Colon (tissue), 2 donors: ENCODE results near the gene TRIM17.

ENCODE experiments used
- FAIRE-seq: peaks from 2 replicates; lab custom pipeline; 2012; peaks lifted over from hg19 to GRCh38; lab: Jason Lieb, UNC
- donor health status: control.
- donor health status: control.

The TRIM17 gene

DNA sequence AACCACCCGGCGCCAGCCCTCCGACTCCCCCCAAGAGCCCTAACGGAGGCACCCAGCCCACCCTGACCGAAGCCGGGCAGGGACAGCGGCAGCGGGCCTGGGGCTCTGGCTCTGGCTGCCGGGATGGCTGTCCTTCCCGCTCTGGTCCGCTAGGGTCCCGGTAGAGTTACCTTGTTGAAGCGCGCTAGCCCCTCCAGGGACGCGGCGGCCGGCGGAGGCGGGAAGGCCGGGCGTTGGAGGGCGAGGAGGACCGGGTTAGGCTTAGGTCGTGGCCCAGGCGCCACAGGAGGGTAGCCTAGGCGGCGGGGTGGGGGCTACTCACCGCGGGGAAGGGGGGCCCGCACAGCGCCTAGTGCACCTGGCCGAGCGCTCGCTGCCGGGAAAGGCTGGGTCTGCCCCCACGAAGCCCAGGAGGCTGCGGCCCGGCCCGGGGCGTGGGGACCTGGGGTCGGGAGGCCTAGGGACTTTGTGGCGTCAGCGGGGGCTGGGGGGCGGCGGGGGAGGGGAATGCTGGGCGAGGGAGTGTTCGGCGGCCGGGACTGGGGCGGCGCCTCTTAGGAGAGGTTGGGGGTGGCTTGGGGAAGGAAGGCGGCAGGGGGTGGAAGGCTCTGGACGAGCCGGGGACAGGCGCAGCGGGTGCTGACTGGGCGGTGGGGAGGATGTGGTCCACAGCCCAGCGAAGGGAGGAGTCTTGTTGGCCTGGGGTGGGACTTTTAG is at the start of gene TRIM17:
Gene TRIM17 (minus strand): TSS at position 645 of the 717 bp plus-strand sequence. CDS start 1,789 bp downstream, outside the sequence.
- FAIRE-seq, result no peak

GRCh38 chr1:228465571-228466146 is 49.0 kb upstream of the TRIM17 start:
- FAIRE-seq, result no peak

DNA sequence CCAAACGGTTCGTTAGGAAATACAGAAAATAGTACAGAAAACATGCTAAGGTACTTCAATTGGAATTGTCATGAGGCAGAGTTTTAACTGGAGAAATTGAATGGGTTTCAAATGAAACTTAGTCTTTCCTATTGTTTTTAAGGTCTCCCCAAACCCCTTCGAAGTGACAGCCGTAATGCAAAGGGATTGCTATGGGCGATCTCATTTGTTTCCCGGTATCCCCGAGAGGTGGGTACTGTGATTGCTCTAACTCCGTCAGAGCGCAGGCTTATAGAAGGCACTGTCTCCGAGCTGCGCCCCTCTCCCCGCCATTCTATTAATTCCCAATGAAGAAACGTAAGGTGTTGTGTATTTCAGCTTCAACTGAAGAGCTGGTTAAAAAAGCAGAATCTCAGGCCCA is 48.5 kb upstream of the TRIM17 start:
- FAIRE-seq, result no peak

GRCh38 chr1:228464487-228464983 is 47.9 kb upstream of the TRIM17 start:
- no peak for FAIRE-seq

- FAIRE-seq, result no peak
Observed at GRCh38 chr1:228463559-228464455, 47.1 kb upstream of the TRIM17 start.

GRCh38 chr1:228463009-228463558 is 46.4 kb upstream of the TRIM17 start:
- FAIRE-seq, result no peak

GRCh38 chr1:228462560-228462959 is 45.9 kb upstream of the TRIM17 start:
- FAIRE-seq, result no peak

DNA sequence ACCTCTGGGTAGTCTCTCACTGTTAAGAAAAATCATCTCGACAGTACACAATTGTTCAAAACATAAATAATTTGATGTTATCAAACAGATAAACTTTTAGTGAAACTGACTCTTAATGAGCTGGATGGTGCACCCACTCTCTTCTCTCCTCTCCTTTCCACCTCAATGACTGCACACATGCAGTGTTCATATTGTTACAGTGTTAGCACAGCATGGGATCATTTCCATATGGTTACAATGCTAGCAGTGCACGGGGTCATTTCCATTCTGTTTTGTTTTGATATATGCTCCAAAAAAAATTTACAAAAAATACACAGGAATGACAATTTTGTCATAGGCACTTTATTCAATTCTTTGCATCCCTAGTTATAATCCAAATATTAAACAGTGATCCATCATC is 44.2 kb upstream of the TRIM17 start:
- no peak for FAIRE-seq

GRCh38 chr1:228459091-228459993 is 42.7 kb upstream of the TRIM17 start:
- FAIRE-seq, result no peak

GRCh38 chr1:228457396-228458176 is 40.9 kb upstream of the TRIM17 start:
- FAIRE-seq, result no peak

GRCh38 chr1:228457017-228457395 is 40.3 kb upstream of the TRIM17 start:
- no peak for FAIRE-seq

- FAIRE-seq, result no peak
Observed at GRCh38 chr1:228456252-228457016, 39.8 kb upstream of the TRIM17 start.

DNA sequence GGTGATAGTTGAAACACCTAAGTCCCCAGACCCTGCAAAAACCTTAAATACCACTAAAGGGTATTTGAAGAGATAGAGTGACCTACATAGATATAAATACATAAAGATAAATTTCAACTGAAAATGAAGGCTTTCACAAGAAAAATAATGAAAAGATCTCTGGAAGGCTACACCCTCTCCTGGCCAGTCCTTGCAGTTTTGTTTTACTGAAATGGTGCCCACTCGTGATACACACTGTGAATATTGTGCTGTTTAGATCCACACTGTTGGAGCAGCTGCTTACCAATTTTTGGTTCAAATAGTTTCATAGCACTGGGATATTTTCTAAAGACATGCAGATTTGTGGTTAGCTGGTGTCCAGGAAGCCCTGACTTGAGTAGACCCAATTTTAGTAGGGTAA is 39.1 kb upstream of the TRIM17 start:
- FAIRE-seq, result no peak

GRCh38 chr1:228454238-228454637 is 37.6 kb upstream of the TRIM17 start:
- no peak for FAIRE-seq

- FAIRE-seq, result no peak
Observed at GRCh38 chr1:228453614-228454013, 37.0 kb upstream of the TRIM17 start.

GRCh38 chr1:228453022-228453560 is 36.4 kb upstream of the TRIM17 start:
- no peak for FAIRE-seq

- no peak for FAIRE-seq
Observed at GRCh38 chr1:228452194-228453021, 35.7 kb upstream of the TRIM17 start.

DNA sequence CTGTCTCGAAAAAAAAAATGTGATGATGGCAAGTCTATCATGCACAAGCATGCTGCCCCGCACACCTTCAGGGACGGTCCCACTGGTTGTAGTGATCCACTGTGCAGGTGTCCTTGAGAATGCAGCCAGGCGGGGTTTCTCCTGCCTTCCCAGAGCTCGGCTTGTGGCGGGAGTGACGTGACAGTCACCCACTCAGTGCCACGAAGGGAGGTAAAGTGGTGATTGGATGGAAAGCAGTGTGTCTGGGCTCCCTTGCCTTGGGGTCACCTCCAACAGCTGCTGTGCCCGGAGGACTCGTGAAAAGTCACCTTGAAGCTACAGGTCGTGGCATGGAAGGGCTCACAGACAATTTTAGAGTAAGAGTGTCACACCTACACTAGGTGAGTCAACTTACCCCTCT is 33.5 kb upstream of the TRIM17 start:
- FAIRE-seq, result no peak

GRCh38 chr1:228448372-228448771 is 31.7 kb upstream of the TRIM17 start:
- no peak for FAIRE-seq
